ENCODE data around the gene ABCF2.

Gene ABCF2

DNA sequence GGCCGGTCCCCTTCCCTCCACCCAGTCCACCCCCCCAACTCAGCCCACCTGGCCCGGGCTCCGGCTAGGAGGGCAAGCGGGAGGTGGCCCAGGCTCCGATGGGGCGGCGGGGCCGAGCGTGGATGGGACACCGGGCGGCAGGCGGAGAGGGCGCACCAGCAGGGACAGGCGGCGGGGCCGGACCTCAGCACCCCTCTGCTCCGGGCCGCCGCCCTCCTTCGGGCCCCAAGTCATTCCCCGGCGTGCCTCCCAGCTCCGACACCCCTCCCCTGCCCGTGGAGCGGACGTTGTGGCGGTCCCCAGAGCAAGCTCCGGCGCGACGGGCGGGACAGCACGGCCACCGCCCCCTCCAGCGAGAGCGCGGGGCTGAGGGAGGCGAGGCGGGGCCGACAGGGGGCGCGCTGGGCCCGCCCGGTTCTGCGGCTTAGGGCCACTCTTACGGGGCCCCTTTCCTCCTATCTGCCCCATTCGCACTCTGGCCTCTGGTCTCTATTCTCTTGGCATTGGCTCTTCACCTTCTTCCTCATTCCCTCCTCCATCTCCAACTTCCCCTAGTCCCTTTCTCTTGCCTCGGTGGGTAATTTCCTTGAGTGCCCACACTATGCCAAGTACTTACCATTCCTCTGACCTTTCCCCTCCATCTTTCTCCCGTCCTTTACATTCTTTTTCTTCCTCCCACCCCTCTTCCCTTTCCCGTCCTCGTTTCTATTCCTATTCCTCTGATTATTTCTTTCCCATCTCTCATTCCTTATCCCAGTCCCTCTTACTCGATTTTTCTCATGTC lies 58.8 kb downstream of the ABCF2 start:
- DNase-seq = no peak

DNA sequence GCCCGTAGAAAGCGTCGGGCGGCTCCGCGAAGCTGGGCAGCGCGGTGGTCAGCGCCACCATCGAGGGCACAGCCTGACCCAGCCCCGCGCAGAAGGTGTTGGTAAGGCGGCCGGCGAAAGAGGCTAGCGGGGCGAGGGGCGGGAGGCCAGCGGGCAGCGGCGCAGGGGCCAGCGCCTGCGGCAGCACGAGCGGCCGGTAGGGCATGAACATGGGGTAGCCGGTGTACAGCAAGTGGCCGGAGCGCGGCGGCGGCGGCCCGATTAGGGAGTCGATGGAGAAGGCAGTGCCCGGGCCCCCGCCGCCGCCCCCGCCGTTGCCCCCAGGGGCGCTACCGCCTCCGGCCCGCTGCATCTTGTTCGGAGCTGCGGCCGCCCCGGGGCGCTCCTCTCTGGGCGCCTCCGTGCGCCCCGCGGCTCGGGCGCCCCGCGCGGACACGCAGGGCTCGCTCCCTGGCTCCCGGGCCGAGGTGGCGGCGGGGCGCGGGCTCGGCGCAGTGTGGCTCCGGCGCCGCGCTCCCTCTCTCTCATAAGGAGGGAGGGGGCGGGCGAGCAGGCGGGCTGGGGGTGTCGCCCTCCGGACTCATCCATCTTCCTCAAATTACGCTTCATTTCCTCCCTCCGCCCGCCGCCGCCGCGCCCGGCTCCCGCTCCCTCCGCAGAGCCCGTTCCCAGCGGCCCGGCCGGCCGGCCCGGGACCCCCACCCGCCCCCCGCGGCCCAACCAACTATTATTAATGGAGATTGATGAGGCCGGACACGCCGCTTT lies 59.6 kb downstream of the ABCF2 start, which contains the start of gene GBX1:
Gene GBX1 (minus strand): TSS at position 498 of the 765 bp plus-strand sequence. CDS start 146 bp downstream, at position 352.
- DNase-seq = no peak

DNA sequence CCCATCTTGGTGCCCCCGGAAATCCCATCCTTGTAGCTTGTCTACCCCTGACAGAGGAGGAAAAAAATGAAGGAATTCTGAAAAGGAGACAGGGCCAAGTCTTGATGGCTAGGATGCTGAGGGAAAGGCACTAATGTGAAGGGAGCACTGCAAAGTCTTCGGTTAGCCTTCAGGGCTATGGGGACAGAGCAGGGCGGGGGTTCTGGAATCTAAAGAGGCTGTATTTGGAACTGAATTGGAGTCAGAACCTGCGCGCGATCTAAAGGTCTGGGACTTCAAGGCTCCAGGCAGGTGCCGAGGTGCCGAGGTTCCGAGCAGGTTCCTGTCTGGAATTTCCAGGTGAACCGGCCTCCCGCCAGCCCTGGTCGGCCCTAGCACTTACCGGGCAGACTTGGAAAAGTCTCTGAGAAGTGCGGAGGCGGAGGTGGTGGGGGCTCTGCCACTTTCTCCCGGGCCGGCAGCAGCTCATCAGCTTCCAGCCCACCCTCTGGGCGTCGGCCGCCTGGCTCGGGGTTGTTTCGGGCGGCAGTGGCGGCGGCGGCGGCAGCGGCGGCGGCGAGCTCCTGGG lies 60.3 kb downstream of the ABCF2 start:
- no peak for DNase-seq
